GM18861 (cell line): ENCODE measurements around the gene TATDN3.
"Not testable (repeated sequence)": the region's sequence is repeated elsewhere in the genome, so short reads cannot be mapped to it uniquely, and the experiment has no call there.

Source experiments
- ATAC-seq: cut with Tn5 transposase; IDR thresholded peaks from one replicate; pipeline ENCODE4 v1.9.1; 2021; ENCODE audit not compliant: unreplicated experiment

The TATDN3 gene

GRCh38 chr1:212774584-212774983 lies 17.1 kb upstream of the TATDN3 start:
- ATAC-seq = no peak

GRCh38 chr1:212775241-212775640 lies 16.5 kb upstream of the TATDN3 start:
- ATAC-seq = no peak

DNA sequence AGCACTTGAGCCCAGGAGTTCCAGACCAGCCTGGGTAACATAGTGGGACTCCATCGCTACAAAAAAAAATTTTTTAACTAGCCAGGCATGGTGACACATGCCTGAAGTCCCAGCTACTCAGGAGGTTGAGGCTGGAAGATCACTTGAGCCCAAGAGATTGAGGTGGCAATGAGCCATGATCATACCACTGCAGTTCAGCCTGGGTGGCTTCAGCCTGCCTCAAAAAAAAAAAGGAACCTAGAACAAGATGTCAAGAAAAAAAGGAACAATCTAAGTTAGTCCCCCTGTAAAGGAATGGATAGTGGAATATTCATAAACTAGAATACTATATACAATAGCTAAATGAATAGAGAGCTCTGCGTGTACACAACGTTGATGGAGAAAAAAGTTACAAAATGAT lies 14.5 kb upstream of the TATDN3 start:
- no peak for ATAC-seq

- ATAC-seq = not testable (repeated sequence)
These were observed 12.6 kb upstream of the TATDN3 start for GRCh38 chr1:212779086-212779485.

- no peak for ATAC-seq
These were observed 10.9 kb upstream of the TATDN3 start for GRCh38 chr1:212780759-212781158.

- no peak for ATAC-seq
These were observed 10.5 kb upstream of the TATDN3 start for GRCh38 chr1:212781225-212781624.

DNA sequence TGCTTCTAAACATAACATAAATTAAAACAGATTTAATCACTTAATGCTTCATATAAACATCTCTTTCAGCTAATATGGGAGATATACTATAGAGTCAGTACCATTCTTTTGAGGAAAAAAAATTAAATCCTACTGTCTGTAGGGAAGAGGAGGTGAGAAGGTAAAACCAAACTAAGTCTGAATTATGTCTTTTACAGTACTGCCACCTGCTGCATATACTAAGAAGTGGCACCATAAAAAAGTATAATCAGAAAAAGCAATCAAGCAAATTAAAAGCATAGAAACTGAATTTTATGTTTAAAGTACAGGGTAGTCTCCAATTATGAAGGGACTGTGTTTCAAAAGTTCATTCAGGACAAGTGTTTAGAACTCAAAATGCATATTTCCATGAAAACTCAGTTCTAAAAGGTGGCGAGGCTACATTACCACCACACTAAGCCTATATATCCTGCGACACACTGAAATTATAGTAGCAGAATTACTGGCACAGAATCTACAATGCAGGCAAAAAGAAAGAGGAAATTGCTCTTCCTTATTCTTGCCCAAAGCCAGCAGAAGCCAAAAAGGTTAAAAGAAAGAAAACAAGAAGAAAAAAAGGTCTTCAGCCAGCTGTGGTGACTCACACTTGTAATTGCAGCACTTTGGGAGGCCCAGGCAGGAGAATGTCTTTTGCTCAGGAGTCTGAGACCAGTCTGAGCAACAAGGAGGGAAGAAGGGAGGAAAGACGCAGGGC lies 9.1 kb upstream of the TATDN3 start:
- no peak for ATAC-seq

GRCh38 chr1:212783976-212784375 lies 7.7 kb upstream of the TATDN3 start:
- no peak for ATAC-seq

DNA sequence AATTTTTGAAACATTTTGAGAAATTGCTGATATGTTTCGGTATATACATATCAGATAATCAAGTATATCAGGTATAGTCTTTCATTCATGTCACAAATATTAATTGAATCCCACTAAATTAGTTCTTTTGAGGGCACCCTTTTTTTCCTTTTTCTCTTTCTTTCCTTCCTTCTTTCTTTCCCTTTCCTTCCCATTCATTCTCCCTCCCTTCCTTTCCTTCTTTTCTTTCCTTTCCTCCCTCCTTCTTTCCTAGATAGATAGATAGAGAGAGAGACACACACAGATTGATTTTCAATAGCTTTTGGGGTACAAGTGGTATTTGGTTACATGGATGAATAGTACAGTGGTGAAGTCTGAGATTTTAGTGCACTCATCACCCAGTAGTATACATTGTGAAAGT lies 5.8 kb upstream of the TATDN3 start:
- ATAC-seq = no peak

DNA sequence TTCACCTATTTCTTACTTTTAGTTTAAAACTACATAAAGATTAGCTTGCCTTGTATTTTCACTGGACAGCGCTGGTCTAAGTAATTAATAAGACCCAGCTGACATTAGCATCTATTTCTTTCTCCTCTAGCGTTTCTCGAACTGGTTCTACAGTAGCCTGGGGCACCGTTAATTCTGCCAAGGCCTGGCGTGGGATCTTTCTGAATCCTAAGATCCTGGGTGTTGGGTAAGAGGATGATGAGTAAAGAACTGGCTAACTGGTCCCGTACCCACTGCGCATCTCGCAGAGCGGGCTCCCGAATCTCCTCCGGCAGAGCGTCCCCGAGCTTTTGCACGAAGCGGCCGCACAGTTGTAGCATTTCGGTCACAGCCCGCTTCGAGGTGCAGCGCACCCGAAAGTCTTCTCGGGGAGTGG lies 426 bp upstream of the TATDN3 start:
- peak; percentile 21 for ATAC-seq

GRCh38 chr1:212792396-212792908 lies 758 bp downstream of the TATDN3 start:
- ATAC-seq = no peak

DNA sequence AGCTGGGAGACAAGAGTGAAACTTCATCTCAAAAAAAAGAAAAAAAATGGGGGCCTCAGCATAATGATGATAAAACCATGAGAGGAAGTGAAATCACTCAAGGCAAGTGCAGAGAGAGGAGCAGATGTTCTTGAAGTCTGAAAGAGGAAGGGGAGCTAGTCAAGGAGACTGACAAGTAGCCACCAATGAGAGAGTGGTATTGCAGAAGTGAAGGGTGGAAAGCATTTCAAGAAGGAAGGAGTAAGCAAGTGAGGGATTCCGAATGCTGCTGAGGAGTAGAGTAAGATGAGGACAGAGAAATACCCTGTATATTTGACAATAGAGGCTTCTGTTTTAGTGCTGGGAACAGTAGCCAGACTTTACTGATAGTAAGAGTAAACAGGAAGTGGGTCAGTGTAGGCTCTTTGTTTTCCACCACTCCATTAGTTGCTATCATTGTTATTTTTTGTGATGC lies 2.9 kb downstream of the TATDN3 start:
- peak; percentile 78 for ATAC-seq

DNA sequence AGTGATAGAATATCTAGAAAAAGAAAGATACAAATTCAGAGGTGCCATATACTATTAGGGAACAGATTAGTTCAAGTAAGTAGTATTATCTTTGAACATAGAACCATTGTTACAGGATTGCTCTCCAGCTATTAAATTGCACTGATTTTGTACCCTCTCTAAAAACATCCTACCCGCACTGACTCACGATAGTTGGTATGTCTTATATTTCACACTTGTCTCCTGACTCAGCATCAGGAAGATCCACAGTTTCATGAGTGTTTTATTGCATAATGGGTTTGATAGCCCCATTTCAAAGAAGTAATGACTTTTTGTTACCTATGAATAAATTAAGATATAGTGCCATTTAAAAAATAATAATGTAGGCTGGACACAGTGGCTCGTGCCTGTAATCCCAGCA lies 6.0 kb downstream of the TATDN3 start:
- ATAC-seq = no peak

DNA sequence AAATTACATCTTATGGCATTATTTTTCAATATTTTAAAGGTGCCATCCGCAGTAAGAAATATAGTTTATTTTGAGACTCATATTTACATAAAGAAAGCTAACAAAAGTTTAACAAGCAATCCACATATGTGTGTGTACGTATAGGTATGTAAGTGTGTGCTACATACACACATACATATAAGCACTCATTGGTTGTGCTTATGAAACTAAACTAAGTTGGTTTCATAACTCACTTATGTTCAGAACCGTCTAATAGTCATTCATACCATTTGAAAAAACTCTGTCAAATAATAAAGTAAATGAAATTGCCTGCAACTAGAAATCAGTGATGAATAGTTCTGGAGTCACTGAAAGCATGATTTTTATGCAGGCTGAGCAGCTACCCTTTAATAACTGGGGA lies 14.1 kb downstream of the TATDN3 start:
- no peak for ATAC-seq

DNA sequence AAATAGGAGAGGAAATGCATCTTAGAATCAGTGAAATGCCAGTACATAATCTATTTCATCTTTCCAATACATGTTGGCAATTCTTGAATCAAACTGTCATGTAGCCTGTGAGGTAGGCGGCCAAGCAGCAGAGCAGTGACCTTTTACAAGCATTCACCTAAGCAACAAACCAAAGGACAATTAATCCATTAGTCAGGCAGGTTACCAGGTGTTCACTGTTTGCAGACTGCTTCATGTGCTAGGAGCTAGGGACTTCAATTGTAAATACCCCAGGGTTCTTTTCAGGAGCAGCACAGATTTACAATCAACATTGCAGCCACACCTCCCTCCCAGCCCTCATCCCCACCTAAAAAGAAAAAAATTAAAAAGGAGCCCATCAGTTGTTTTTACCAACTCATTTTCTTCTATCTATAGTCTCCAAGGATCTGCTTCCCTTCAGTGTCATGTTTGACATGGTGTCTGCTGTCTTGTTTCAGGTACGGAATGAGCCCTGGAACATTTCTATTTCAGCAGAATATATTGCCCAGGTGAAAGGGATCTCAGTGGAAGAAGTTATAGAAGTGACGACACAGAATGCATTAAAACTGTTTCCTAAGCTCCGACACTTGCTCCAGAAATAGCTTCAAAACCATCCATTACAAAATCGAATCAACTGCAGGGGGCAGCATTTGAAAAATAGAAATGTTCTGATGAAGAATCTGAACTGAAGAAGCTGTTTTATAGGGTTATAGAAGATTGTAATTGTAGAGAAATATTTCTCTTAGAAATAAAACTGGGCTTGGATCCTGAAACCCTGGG lies 23.0 kb downstream of the TATDN3 start:
- ATAC-seq = no peak

DNA sequence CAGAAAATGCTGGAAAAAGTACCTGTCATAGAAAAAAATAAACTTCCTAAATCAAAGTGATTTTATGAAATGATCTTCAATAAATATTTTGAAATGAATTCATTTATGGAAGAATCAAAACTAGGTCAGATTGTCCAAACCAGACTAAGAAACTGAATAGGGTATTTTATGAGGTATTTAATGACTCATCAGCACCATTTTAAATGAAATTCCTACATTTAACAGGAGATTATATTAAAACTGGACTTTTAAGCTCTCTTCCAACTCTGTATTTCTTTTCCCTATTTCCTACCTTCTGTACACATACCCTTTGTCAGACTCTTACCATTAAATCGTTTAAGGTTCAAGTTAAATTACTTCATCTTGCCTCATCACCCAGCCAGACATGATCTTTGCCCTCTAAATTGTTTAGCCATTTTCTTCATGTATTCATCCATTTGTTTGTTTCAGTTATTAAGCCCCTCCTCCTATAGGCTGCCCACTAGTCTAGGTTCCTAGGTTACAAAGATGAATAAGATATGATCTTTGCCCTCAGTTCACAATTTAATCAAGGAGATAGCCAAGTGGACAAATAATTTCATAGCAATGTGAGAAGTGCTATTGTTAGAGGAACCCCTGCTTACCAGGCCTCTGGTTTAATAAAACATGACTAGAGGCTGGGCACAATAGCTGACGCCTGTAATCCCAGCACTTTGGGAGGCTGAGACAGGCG lies 25.0 kb downstream of the TATDN3 start:
- ATAC-seq = no peak

GRCh38 chr1:212819726-212820125 lies 28.0 kb downstream of the TATDN3 start:
- ATAC-seq = peak; percentile 74

DNA sequence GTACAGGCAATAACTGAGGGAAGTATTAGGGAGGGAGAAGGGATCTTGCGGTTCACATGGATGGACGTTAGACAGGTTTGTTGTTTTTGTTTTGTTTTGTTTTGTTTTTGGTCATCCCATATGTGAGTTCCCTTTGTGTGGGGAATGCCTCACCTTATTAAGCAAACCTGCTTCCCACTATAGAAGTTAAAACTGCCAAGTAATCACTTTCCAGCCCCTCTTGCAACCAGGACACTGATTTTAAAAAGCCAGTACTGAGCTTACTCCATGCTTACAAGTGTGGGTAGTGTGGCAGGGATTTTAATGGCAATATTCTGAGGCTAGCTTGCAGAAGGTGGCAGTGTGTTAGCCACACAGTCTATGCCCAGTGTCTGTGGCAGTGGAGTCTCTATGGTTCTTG lies 29.3 kb downstream of the TATDN3 start:
- ATAC-seq = no peak

- ATAC-seq = no peak
These were observed 31.3 kb downstream of the TATDN3 start for GRCh38 chr1:212822956-212823355.

DNA sequence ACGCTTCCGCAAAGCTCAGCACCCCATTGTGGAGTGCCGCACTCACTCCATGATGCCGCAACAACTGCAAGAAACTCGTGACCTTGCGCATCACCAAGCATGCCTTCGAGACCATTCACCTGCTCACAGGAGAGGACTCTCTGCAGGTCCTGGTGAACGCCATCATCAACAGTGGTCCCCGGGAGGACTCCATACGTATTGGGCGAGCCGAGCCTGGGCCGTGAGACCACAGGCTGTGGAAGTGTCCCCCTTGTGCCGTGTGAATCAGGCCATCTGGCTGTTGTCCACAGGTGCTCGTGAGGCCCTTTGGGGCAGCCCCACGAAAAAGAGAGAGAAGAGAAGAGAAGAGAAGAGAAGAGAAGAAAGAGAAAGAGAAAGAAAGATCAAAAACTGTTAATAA lies 32.5 kb downstream of the TATDN3 start:
- no peak for ATAC-seq

DNA sequence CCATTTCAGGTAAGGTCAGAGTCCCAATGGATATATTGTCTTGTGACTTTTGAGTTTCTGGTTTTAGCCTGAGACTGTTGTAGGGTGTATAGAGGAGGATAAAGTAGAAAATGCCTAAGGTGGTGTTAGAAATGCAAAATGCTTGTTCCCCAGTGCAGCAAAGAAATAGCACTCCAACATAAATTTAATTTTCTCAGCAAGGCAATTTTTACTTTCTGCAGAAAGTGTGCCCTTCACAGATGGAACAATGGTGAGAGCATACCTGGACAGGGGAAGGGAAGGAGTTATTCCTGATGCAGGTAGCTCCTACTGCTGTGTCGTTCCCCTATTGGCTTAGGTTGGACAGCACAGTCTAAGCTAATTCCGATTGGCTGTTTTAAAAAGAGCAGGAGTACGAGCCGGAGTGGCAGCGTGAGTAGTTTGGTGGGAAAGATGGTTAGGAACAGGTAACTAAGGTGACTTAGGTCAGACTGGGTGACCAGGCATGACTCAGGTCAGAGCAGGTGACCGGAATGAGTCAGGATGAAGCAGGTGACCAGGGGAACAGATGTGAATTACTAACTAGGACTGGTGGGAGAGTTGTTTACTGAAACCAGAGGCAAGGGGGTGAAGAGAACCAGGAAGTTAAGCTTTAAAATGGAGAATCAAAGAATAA lies 34.2 kb downstream of the TATDN3 start:
- ATAC-seq = no peak
